GM23248 (cell line): ENCODE results near the gene TTC39C. TPM values are rescaled to one million over a fixed set of nuclear protein-coding genes. Genes with fewer than 3 reads are reported as not detected.

Experiments
- DNase-seq: peaks from one replicate; pipeline ENCODE4 v3.0.0-alpha.2; 2015
- H2AFZ ChIP-seq: fragments of 200-600 bp; sonication (generic); 2 replicates; pipeline ENCODE4 v1.6.1; 2016; ENCODE audit warnings: antibody characterized with exemption
- H3F3A ChIP-seq: fragments of 200-600 bp; sonication (generic); 2 replicates; pipeline ENCODE4 v1.6.1; 2016; ENCODE audit warnings: mild to moderate bottlenecking, antibody characterized with exemption, mixed run types; ENCODE audit not compliant: insufficient read depth
- H3K27ac ChIP-seq: fragments of 200-600 bp; sonication (generic); 2 replicates; pipeline ENCODE4 v1.5.1; 2016; ENCODE audit warnings: mild to moderate bottlenecking
- H3K27me3 ChIP-seq: fragments of 200-600 bp; sonication (generic); replicated peaks from 2 replicates; pipeline ENCODE4 v1.6.1; 2016; ENCODE audit warnings: mild to moderate bottlenecking; ENCODE audit not compliant: insufficient read depth
- H3K36me3 ChIP-seq: fragments of 200-600 bp; sonication (generic); 2 replicates; pipeline ENCODE4 v1.6.1; 2016; ENCODE audit warnings: low read depth, mild to moderate bottlenecking
- H3K4me1 ChIP-seq: fragments of 200-600 bp; sonication (generic); 2 replicates; pipeline ENCODE4 v1.6.1; 2016; ENCODE audit warnings: mild to moderate bottlenecking; ENCODE audit not compliant: insufficient read depth
- H3K4me2 ChIP-seq: fragments of 200-600 bp; sonication (generic); one replicate; pipeline ENCODE4 v1.6.1; 2016; ENCODE audit warnings: mild to moderate bottlenecking; ENCODE audit not compliant: unreplicated experiment
- H3K4me3 ChIP-seq: fragments of 200-600 bp; sonication (generic); 2 replicates; pipeline ENCODE4 v1.5.1; 2016; ENCODE audit warnings: mild to moderate bottlenecking
- H3K79me2 ChIP-seq: fragments of 200-600 bp; sonication (generic); 2 replicates; pipeline ENCODE4 v1.6.1; 2016; ENCODE audit warnings: mild to moderate bottlenecking; ENCODE audit not compliant: insufficient read depth
- H3K9ac ChIP-seq: fragments of 200-600 bp; sonication (generic); 2 replicates; pipeline ENCODE4 v1.6.1; 2016; ENCODE audit warnings: mild to moderate bottlenecking
- H3K9me2 ChIP-seq: fragments of 200-600 bp; sonication (generic); 2 replicates; pipeline ENCODE4 v1.6.1; 2016; ENCODE audit warnings: mixed run types, mild to moderate bottlenecking, moderate library complexity; ENCODE audit not compliant: insufficient read depth
- H3K9me3 ChIP-seq: fragments of 200-600 bp; sonication (generic); one replicate; pipeline ENCODE4 v1.6.1; 2017; ENCODE audit warnings: low read depth
- H4K20me1 ChIP-seq: fragments of 200-600 bp; sonication (generic); 2 replicates; pipeline ENCODE4 v1.6.0; 2016; ENCODE audit not compliant: insufficient read depth
- EZH2 ChIP-seq: fragments of 200-600 bp; sonication (generic); IDR thresholded peaks from 2 replicates; pipeline ENCODE4 v1.6.1; 2018; ENCODE audit warnings: antibody characterized with exemption, mild to moderate bottlenecking; ENCODE audit not compliant: insufficient read depth, poor library complexity, severe bottlenecking
- EZH2phosphoT487 ChIP-seq: fragments of 200-600 bp; sonication (generic); IDR thresholded peaks from 2 replicates; pipeline ENCODE4 v1.6.1; 2018; ENCODE audit warnings: antibody characterized with exemption, moderate library complexity, mild to moderate bottlenecking, low read depth; ENCODE audit not compliant: insufficient read depth
- WGBS, 2 experiments: methylation state at CpG; one replicate each; pipeline ENCODE4 v1.1.6; 2015 to 2017; ENCODE audit warnings: low lambda C conversion rate in 2 of 2, low coverage in 1 of 2; ENCODE audit errors: missing lambda C conversion rate in 2 of 2; 5-methylcytosine and 5-hydroxymethylcytosine counted together
- in situ Hi-C: fragments of 300-500 bp; cut with MboI; formaldehyde crosslinking; loops from 2 replicates; pipeline ENCODE4 v1.15.0; 2020
- polyA plus RNA-seq: library from polyadenylated mRNA; unstranded; fragments of >200 nt; fragmentation: Nextera tagmentation; extraction: Ambion mirVana; gene quantifications from 2 replicates; pipeline ENCODE4 v1.2.1, GENCODE V29; 2016
- total RNA-seq: library from RNA; depleted of rRNA; stranded (reverse); fragments of >200 nt; shearing (Covaris generic); gene quantifications from 2 replicates; pipeline ENCODE4 v1.2.3, GENCODE V29; 2014

Gene TTC39C
- total and polyA plus RNA-seq, 2 experiments from 2014 or later: 15.7 to 24.3 TPM

GRCh38 chr18:23981369-23981980 lies 33.1 kb upstream of the TTC39C start:
- Histone ChIP-seq H3K4me3 (no peak overlapping the region), H3K79me2 (no peaks in the 10 kb centered on the region), H3K36me3 (no peaks in the 10 kb centered on the region), H3K27ac (no peak overlapping the region), H3K9me2 (no peaks in the 10 kb centered on the region), H3K4me2 (no peak overlapping the region), H3F3A (no peaks in the 10 kb centered on the region), H3K9me3 (no peaks in the 10 kb centered on the region), H3K27me3 (no peaks in the 10 kb centered on the region), H4K20me1 (no peaks in the 10 kb centered on the region), H3K9ac (no peak overlapping the region), H3K4me1 (no peaks in the 10 kb centered on the region), H2AFZ (no peak overlapping the region)
- in situ Hi-C loops: no loop called here
- no peak for DNase-seq
- TF ChIP-seq EZH2phosphoT487 (no peak), EZH2 (no peak)
- 67 to 71% methylated on average over 8 of the region's 8 CpGs for whole genome bisulfite sequencing, 2 experiments

DNA sequence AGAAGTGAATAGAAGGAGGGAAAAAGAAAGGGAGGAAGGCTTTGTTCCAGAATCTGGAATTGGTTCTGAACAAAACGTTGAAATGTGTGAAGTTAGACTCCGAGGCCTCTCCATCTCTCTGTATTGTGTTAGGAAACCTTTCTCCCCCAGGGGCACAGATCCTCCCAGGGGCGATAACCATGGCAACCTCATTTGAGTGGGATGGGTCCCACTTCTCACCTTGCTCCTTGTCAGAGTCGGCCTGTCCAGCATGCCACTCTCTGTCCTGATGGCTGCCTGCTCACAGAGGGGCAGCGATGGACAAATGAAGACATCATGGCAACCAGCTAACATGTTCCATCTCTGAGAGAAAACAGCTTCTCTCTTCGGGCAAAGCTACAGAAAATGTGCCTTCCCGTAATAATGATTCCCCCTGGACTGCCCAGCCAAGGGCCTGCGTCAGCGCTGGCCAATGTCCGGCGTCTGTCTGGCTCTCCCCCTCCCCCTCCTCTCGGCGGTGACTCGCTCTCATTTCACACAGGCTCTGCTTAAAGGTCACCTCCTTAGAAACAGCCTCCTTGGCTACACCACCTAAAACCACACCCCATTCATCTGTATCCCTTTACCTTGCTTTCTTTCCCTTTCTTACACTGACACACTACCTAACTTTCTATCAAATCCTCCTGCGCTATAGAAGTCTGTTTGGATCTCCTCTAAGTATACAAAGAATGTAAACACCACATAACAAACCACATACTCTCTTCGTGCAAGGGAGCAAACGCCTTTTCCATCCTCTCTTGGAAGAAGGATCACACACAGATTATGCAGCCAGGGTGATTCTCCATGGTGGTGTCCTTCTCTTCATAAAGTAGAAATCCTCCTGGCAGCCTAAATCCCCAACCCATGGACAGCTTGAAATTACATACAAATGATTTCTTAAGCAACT lies 32.1 kb upstream of the TTC39C start:
- no peaks in the 10 kb centered on the region for H4K20me1 ChIP-seq
- H2AFZ ChIP-seq: no peak overlapping the region
- no peak overlapping the region for H3K4me3 ChIP-seq
- H3K27me3 ChIP-seq: no peaks in the 10 kb centered on the region
- no peaks in the 10 kb centered on the region for H3K36me3 ChIP-seq
- peaks cover 3% of the 10 kb centered on the region for H3K9me3 ChIP-seq
- 73 to 76% methylated on average over 17 of the region's 17 CpGs for WGBS, 2 experiments
- no peaks in the 10 kb centered on the region for H3K9me2 ChIP-seq
- no peak for TF ChIP-seq EZH2
- no peak for TF ChIP-seq EZH2phosphoT487
- H3F3A ChIP-seq: no peaks in the 10 kb centered on the region
- in situ Hi-C loops: no loop called here
- H3K27ac ChIP-seq: no peak overlapping the region
- no peak overlapping the region for H3K4me2 ChIP-seq
- H3K9ac ChIP-seq: no peak overlapping the region
- no peaks in the 10 kb centered on the region for H3K4me1 ChIP-seq
- H3K79me2 ChIP-seq: no peaks in the 10 kb centered on the region
- DNase-seq: peak; percentile 24

DNA sequence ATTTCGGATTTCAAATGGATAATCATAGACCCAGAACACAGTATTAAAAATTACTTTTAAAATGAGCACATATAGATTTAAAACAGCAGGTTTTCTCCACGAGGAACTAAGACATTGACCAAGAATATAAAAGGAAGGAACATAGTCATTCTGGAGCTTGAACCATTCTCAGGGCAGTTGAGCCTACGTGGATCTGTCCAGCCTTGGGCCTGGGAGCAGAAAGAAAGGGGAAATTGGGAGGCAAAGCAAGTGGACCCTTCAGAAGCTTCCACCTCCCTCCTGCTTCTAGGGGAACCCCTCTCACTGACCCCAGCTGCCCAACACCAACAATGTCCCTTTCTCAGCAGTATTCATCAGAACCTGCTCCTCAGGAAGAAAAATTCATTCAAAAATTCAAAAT lies 31.4 kb upstream of the TTC39C start:
- WGBS, 2 experiments: 58 to 61% methylated on average over 3 of the region's 3 CpGs
- H3K4me2 ChIP-seq: no peak overlapping the region

GRCh38 chr18:23986600-23987359 lies 27.8 kb upstream of the TTC39C start:
- no peak overlapping the region for H3K4me3 ChIP-seq
- no peaks in the 10 kb centered on the region for H3K27me3 ChIP-seq
- no peak overlapping the region for H2AFZ ChIP-seq
- H3K4me1 ChIP-seq: 0 out of 2 replicates have a peak, but pooled peaks cover 4% of the 10 kb centered on the region
- peaks cover 12% of the 10 kb centered on the region; the same call in 1 of the 2 replicates for H3F3A ChIP-seq
- no peak overlapping the region for H3K9ac ChIP-seq
- H3K9me2 ChIP-seq: no peaks in the 10 kb centered on the region
- H3K36me3 ChIP-seq: no peaks in the 10 kb centered on the region
- DNase-seq: no peak
- TF ChIP-seq EZH2phosphoT487 (no peak), EZH2 (no peak)
- in situ Hi-C loops: no loop called here
- peaks cover 3% of the 10 kb centered on the region for H3K9me3 ChIP-seq
- no peak overlapping the region for H3K4me2 ChIP-seq
- no peak overlapping the region for H3K27ac ChIP-seq
- H3K79me2 ChIP-seq: no peaks in the 10 kb centered on the region
- H4K20me1 ChIP-seq: no peaks in the 10 kb centered on the region

More for the DNA sequence above, 31.4 kb upstream of the TTC39C start:
- H2AFZ ChIP-seq: no peak overlapping the region
- no peaks in the 10 kb centered on the region for H4K20me1 ChIP-seq
- no peaks in the 10 kb centered on the region for H3K9me2 ChIP-seq
- DNase-seq: no peak
- no peaks in the 10 kb centered on the region for H3K36me3 ChIP-seq
- in situ Hi-C loops: no loop called here
- H3K27ac ChIP-seq: no peak overlapping the region
- H3K4me1 ChIP-seq: no peaks in the 10 kb centered on the region
- TF ChIP-seq EZH2phosphoT487 (no peak), EZH2 (no peak)
- no peak overlapping the region for H3K4me3 ChIP-seq
- no peaks in the 10 kb centered on the region for H3K79me2 ChIP-seq
- no peaks in the 10 kb centered on the region for H3K27me3 ChIP-seq
- no peak overlapping the region for H3K9ac ChIP-seq
- no peaks in the 10 kb centered on the region for H3F3A ChIP-seq
- peaks cover 3% of the 10 kb centered on the region for H3K9me3 ChIP-seq
